OCI-LY3 (cell line): Measurements from ENCODE around the gene SAMD15.

Experiments used
- H2AFZ ChIP-seq: fragments of 200-600, 300-600 bp; shearing (Covaris generic); 2 replicates; pipeline ENCODE4 v1.6.0; 2014; ENCODE audit warnings: antibody characterized with exemption, low read depth, low read length
- H3K27ac ChIP-seq: fragments of 200-600, 300-600 bp; sonication (generic); 2 replicates; pipeline ENCODE4 v1.5.1; 2014; ENCODE audit warnings: mild to moderate bottlenecking, low read length, moderate library complexity, mixed read lengths
- H3K27me3 ChIP-seq: fragments of 200-600, 300-600 bp; sonication (generic); 2 replicates; pipeline ENCODE4 v1.6.1; 2014; ENCODE audit warnings: low read depth, low read length, mixed read lengths
- H3K36me3 ChIP-seq: fragments of 200-600, 300-600 bp; sonication (generic); replicated peaks from 2 replicates; pipeline ENCODE3; 2014; ENCODE audit warnings: low read depth, low read length, mixed read lengths
- H3K4me1 ChIP-seq: fragments of 300-600, 200-600 bp; sonication (generic); 2 replicates; pipeline ENCODE4 v1.6.1; 2014; ENCODE audit warnings: low read length, mixed read lengths
- H3K4me2 ChIP-seq: fragments of 200-600, 300-600 bp; sonication (generic); 2 replicates; pipeline ENCODE4 v1.6.1; 2014; ENCODE audit warnings: low read length, mixed read lengths
- H3K4me3 ChIP-seq: fragments of 300-600, 200-600 bp; sonication (generic); 2 replicates; pipeline ENCODE4 v1.5.1; 2014; ENCODE audit warnings: antibody characterized with exemption, mild to moderate bottlenecking, low read length, moderate library complexity
- H3K79me2 ChIP-seq: fragments of 300-600, 200-600 bp; shearing (Covaris generic); 2 replicates; pipeline ENCODE4 v1.6.1; 2014; ENCODE audit warnings: mild to moderate bottlenecking, low read length, mixed read lengths
- H3K9ac ChIP-seq: fragments of 300-600, 200-600 bp; shearing (Covaris generic); 2 replicates; pipeline ENCODE4 v1.6.0; 2014; ENCODE audit warnings: mild to moderate bottlenecking, low read length, moderate library complexity
- H3K9me3 ChIP-seq: fragments of 200-600, 300-600 bp; shearing (Covaris generic); 2 replicates; pipeline ENCODE4 v1.6.1; 2014; ENCODE audit warnings: low read length, mixed read lengths; ENCODE audit not compliant: insufficient read depth
- H4K20me1 ChIP-seq: fragments of 200-600, 300-600 bp; sonication (generic); 2 replicates; pipeline ENCODE4 v1.6.1; 2016; ENCODE audit warnings: low read length, mixed read lengths; ENCODE audit not compliant: insufficient read depth
- CTCF ChIP-seq: fragments of 200-600, 300-600 bp; sonication (generic); IDR thresholded peaks from 2 replicates; pipeline ENCODE4 v1.5.1; 2014; ENCODE audit warnings: antibody characterized with exemption, low read length, low read depth
- EZH2phosphoT487 ChIP-seq: fragments of 200-600 bp; shearing (Covaris generic); IDR thresholded peaks from 2 replicates; pipeline ENCODE4 v1.6.1; 2018; ENCODE audit warnings: antibody characterized with exemption, mixed run types, low read depth

Gene SAMD15

DNA sequence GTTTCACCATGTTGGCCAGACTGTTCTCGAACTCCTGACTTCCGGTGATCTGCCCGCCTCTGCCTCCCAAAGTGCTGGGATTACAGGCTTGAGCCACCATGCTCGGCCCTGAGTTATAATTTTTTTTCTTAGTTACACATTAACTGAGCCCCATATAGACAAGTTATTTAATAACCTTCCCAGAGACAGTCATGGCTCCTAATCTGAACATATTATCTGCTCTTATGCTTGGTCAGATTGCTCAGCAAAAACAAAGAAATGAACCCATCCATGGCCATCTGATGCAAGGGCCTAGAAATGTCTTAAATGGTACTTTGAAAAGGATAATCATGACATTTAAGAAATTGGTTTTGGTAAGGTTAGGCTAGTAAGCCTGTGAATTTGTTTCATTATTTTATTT lies 13.0 kb downstream of the SAMD15 start:
- Histone ChIP-seq H3K4me2 (no peak overlapping the region), H3K4me3 (no peak overlapping the region), H3K9ac (no peak overlapping the region), H3K27me3 (no peaks in the 10 kb centered on the region), H3K79me2 (no peaks in the 10 kb centered on the region), H4K20me1 (no peaks in the 10 kb centered on the region), H2AFZ (no peak overlapping the region), H3K36me3 (no peaks in the 10 kb centered on the region), H3K9me3 (no peaks in the 10 kb centered on the region), H3K4me1 (no peaks in the 10 kb centered on the region), H3K27ac (no peak overlapping the region)
- TF ChIP-seq CTCF (no peak), EZH2phosphoT487 (no peak)

DNA sequence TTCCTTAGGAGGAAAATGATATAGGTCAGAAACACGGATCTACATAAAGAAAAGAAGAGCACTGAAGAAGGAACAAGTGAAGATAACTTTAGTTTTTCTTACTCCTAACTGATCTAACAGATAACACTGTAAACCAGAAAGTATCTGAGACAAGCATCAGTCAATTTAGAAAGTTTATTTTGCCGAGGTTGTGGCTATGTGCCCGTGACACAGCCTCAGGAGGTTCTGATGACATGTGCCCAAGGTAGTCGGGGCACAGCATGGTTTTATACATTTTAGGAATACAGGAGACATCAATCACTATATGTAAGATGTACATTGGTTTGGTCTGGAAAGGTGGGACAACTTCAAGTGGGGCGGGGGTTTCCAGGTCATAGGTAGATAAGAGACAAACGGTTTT lies 23.0 kb downstream of the SAMD15 start:
- no peak for TF ChIP-seq CTCF
- TF ChIP-seq EZH2phosphoT487: no peak

GRCh38 chr14:77403768-77404167 lies 26.6 kb downstream of the SAMD15 start:
- no peak overlapping the region for H3K4me3 ChIP-seq
- no peak overlapping the region for H3K9ac ChIP-seq
- no peaks in the 10 kb centered on the region for H3K36me3 ChIP-seq
- H4K20me1 ChIP-seq: no peaks in the 10 kb centered on the region
- no peaks in the 10 kb centered on the region for H3K4me1 ChIP-seq
- no peaks in the 10 kb centered on the region for H3K27me3 ChIP-seq
- H2AFZ ChIP-seq: no peak overlapping the region
- H3K27ac ChIP-seq: no peak overlapping the region
- H3K4me2 ChIP-seq: no peak overlapping the region
- no peaks in the 10 kb centered on the region for H3K9me3 ChIP-seq
- TF ChIP-seq CTCF: no peak
- no peak for TF ChIP-seq EZH2phosphoT487
- H3K79me2 ChIP-seq: no peaks in the 10 kb centered on the region

More for the DNA sequence above, 23.0 kb downstream of the SAMD15 start:
- no peaks in the 10 kb centered on the region for H3K4me1 ChIP-seq
- H3K27me3 ChIP-seq: no peaks in the 10 kb centered on the region
- H3K9ac ChIP-seq: no peak overlapping the region
- H3K4me2 ChIP-seq: no peak overlapping the region
- H3K79me2 ChIP-seq: no peaks in the 10 kb centered on the region
- H3K9me3 ChIP-seq: no peaks in the 10 kb centered on the region
- no peak overlapping the region for H2AFZ ChIP-seq
- no peaks in the 10 kb centered on the region for H4K20me1 ChIP-seq
- H3K36me3 ChIP-seq: no peaks in the 10 kb centered on the region
- H3K27ac ChIP-seq: no peak overlapping the region
- no peak overlapping the region for H3K4me3 ChIP-seq

GRCh38 chr14:77406086-77406485 lies 28.9 kb downstream of the SAMD15 start:
- no peaks in the 10 kb centered on the region for H3K27me3 ChIP-seq
- no peak for TF ChIP-seq CTCF
- no peak for TF ChIP-seq EZH2phosphoT487
- no peak overlapping the region for H3K27ac ChIP-seq
- H3K36me3 ChIP-seq: no peaks in the 10 kb centered on the region
- no peak overlapping the region for H3K4me3 ChIP-seq
- no peaks in the 10 kb centered on the region for H3K9me3 ChIP-seq
- peaks cover 3% of the 10 kb centered on the region; the same call in 1 of the 2 replicates for H3K4me1 ChIP-seq
- no peaks in the 10 kb centered on the region for H4K20me1 ChIP-seq
- no peak overlapping the region for H3K4me2 ChIP-seq
- H3K79me2 ChIP-seq: no peaks in the 10 kb centered on the region
- H2AFZ ChIP-seq: no peak overlapping the region
- no peak overlapping the region for H3K9ac ChIP-seq
